Cardiac muscle cell (in vitro differentiated cells and primary cell): ENCODE results near the gene COL23A1. TPM values are rescaled to one million over a fixed set of nuclear protein-coding genes. Genes with fewer than 3 reads are reported as not detected.

ENCODE experiments used
- DNase-seq, 2 donors: peaks; one replicate each; pipeline versions ENCODE4 v3.0.0 to v3.0.0-alpha.2; 2010 to 2017; ENCODE audit warnings: low read depth in 1 of 2, low spot score in 1 of 2
- H3K27ac ChIP-seq: fragments of 200-600 bp; sonication (generic); 2 replicates; pipeline ENCODE4 v1.5.1; 2016
- H3K27me3 ChIP-seq: fragments of 200-600 bp; sonication (generic); 2 replicates; pipeline ENCODE4 v1.6.0; 2016; ENCODE audit warnings: control low read depth
- H3K36me3 ChIP-seq: fragments of 200-600 bp; sonication (generic); 2 replicates; pipeline ENCODE4 v1.5.1; 2016; ENCODE audit warnings: control low read depth
- H3K4me1 ChIP-seq: fragments of 200-600 bp; sonication (generic); 2 replicates; pipeline ENCODE4 v1.8.1; 2017; ENCODE audit warnings: low read depth, mild to moderate bottlenecking, mixed run types
- H3K4me3 ChIP-seq: fragments of 200-600 bp; sonication (generic); 2 replicates; pipeline ENCODE4 v1.5.1; 2016; ENCODE audit warnings: mild to moderate bottlenecking
- H3K9me3 ChIP-seq: fragments of 200-600 bp; sonication (generic); 2 replicates; pipeline ENCODE4 v1.5.1; 2017; ENCODE audit warnings: low read depth, mild to moderate bottlenecking, control low read depth
- CTCF ChIP-seq: IDR thresholded peaks from 2 replicates; pipeline ENCODE4 v1.5.1; 2012; ENCODE audit warnings: low read depth, mild to moderate bottlenecking, low read length
- polyA plus RNA-seq: library from polyadenylated mRNA; unstranded; fragments of >200 nt; fragmentation: Nextera tagmentation; extraction: Ambion mirVana; gene quantifications from 2 replicates; pipeline ENCODE4 v1.2.1, GENCODE V29; 2016
- total RNA-seq: library from RNA; depleted of rRNA; stranded (reverse); fragments of >200 nt; gene quantifications from 2 replicates; pipeline ENCODE4 v1.2.3, GENCODE V29; 2016

COL23A1 gene
- total and polyA plus RNA-seq, 2 experiments from 2014 or later, result 28.9 to 43.0 TPM

DNA sequence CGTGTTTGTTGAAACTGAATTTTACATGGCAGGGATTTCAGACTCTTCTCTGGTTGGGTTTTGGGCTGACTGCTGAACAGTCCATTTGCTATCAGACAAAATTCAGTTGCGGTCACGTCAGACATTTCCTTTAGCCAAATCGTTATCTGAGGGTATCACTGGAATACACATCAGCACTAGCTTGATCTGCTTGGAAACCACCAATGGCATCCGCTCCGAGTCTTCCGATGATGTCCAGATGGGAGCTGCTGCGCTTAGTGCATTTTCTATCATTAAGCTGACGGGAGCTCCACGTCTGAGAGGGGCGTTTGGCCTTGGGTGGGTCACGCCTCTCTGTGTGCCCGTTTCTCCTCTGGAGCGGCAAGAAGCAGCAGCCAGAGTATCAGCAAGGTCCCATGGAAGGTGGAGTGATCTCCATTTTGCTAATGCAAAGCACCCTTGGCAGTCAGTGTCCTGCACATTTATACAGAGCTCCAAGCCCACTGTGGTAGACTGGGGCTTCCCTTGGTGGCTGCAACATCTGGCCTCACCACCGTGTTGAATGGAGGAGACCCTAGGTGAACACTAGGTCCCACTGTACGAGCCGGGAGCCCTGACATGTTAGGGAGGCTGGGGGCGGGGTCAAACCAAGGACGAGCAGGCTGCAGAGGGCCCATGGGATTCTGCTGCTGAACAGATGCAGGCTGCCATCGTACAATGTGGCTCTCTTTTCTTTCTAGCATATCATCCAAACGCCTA, 223.0 kb downstream of the COL23A1 start:
- no peaks in the 10 kb centered on the region for H3K9me3 ChIP-seq
- TF ChIP-seq CTCF, result no peak
- no peaks in the 10 kb centered on the region for H3K27me3 ChIP-seq
- H3K36me3 ChIP-seq, result no peaks in the 10 kb centered on the region
- DNase-seq, result no peak
- no peak overlapping the region for H3K27ac ChIP-seq
- H3K4me3 ChIP-seq, result no peak overlapping the region
- peaks cover 5% of the 10 kb centered on the region for H3K4me1 ChIP-seq

GRCh38 chr5:178365501-178366440, 224.4 kb downstream of the COL23A1 start:
- Histone ChIP-seq H3K4me3 (no peak overlapping the region), H3K36me3 (no peaks in the 10 kb centered on the region), H3K27ac (no peak overlapping the region), H3K27me3 (no peaks in the 10 kb centered on the region), H3K4me1 (no peaks in the 10 kb centered on the region), H3K9me3 (no peaks in the 10 kb centered on the region)
- no peak for DNase-seq
- no peak for TF ChIP-seq CTCF

DNA sequence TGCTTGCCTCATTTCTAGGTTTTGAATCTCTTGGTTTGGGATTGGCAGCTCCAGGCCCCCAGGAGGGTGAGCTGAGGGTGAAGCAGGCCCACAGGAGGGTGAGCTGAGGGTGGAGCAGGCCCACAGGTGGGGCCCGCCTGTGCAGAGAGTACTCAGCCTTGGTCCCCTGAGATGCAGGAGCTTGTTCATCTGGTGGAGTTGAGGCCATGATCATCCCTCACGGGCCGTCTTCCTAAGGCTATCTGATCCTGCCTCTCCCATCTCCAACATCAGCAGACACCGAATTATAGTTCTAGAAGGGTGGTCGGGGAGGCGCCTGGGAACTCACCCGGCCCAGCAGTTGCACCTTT, 225.9 kb downstream of the COL23A1 start:
- no peak overlapping the region for H3K27ac ChIP-seq
- no peaks in the 10 kb centered on the region for H3K9me3 ChIP-seq
- no peak for TF ChIP-seq CTCF
- no peak overlapping the region for H3K4me3 ChIP-seq
- H3K36me3 ChIP-seq, result no peaks in the 10 kb centered on the region
- DNase-seq, result no peak
- no peaks in the 10 kb centered on the region for H3K27me3 ChIP-seq
- no peaks in the 10 kb centered on the region for H3K4me1 ChIP-seq

- H3K36me3 ChIP-seq, result no peaks in the 10 kb centered on the region
- no peak for TF ChIP-seq CTCF
- H3K27me3 ChIP-seq, result no peaks in the 10 kb centered on the region
- no peak overlapping the region for H3K4me3 ChIP-seq
- H3K27ac ChIP-seq, result no peak overlapping the region
- H3K4me1 ChIP-seq, result no peaks in the 10 kb centered on the region
- H3K9me3 ChIP-seq, result no peaks in the 10 kb centered on the region
- no peak for DNase-seq
Measured at GRCh38 chr5:178363501-178364325, 226.5 kb downstream of the COL23A1 start.

GRCh38 chr5:178361657-178362445, 228.3 kb downstream of the COL23A1 start:
- Histone ChIP-seq H3K36me3 (no peaks in the 10 kb centered on the region), H3K27me3 (no peaks in the 10 kb centered on the region), H3K4me1 (peaks cover 6% of the 10 kb centered on the region), H3K27ac (no peak overlapping the region), H3K9me3 (no peaks in the 10 kb centered on the region), H3K4me3 (no peak overlapping the region)
- no peak for DNase-seq
- TF ChIP-seq CTCF, result no peak
